Left ventricle myocardium superior (tissue), 1 donor: Measurements from ENCODE around the gene MYH16. TPM values are rescaled to one million over a fixed set of nuclear protein-coding genes. Genes with fewer than 3 reads are reported as not detected.
"Not testable (repeated sequence)": the region's sequence is repeated elsewhere in the genome, so short reads cannot be mapped to it uniquely, and the experiment has no call there.

Experiments used
- ATAC-seq: fragments of 200-7000 bp; cut with Tn5 transposase; one replicate; pipeline ENCODE4 v1.9.1; 2020; ENCODE audit warnings: mild to moderate bottlenecking, moderate library complexity
- DNase-seq: peaks from one replicate; pipeline ENCODE4 v3.0.0-alpha.2; 2020
- intact Hi-C: fragments of 100-400 bp; cut with micrococcal nuclease; formaldehyde crosslinking; loops from one replicate; pipeline ENCODE4 v1.11.0; 2022
- long read RNA-seq: library from polyadenylated mRNA; unstranded; transcript quantifications from one replicate; pipeline ENCODE4 v2.0.0, GENCODE V29; 2021
- total RNA-seq: library from RNA; stranded (reverse); fragmentation: NEBNext Ultra II Directional; extraction: Animal tissue kit (Norgen Biotek cat#: 25700); gene quantifications from one replicate; pipeline ENCODE4 v1.2.1, GENCODE V29; 2021
- donor health status: DM: no; HTN: yes; CAD: no; lungs with severe emphysema.

Gene MYH16
- total RNA-seq: not detected
- long read RNA-seq: 0 reads

GRCh38 chr7:99272476-99273045 lies at the start of gene MYH16:
TSS of gene MYH16 (plus strand) at chr7:99272839.
- ATAC-seq: no peak
- no peak for DNase-seq
- intact Hi-C loops: no loop called here

DNA sequence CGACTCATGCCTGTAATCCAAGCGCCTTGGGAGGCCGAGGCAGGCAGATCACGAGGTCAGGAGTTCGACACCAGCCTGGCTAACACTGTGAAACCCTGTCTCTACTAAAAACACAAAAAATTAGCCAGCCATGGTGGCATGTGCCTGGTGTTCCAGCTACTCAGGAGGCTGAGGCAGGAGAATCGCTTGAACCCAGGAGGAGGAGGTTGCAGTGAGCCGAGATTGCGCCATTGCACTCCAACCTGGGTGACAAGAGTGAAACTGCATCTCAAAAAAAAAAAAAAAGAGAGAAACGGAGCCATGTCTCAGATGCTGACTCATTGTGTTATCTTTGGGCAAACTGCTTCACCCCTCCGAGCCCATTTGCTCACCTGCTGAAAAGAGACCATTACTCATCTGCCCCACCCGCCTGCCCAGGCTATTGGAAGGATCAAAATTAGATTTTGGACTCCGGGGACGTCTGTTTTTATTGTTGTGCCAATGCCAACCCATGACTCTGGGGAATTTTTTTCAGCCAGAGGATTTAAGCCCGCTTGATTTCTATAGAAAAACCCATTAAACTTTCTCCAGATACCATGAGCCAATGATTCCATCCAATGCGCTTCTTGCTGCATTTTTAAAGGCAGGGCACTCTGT lies 48.3 kb upstream of the MYH16 start:
- ATAC-seq, DNase-seq, intact Hi-C loops: not testable (repeated sequence)

GRCh38 chr7:99224899-99225265 lies 47.8 kb upstream of the MYH16 start:
- intact Hi-C loops: no loop called here
- DNase-seq: no peak
- no peak for ATAC-seq

DNA sequence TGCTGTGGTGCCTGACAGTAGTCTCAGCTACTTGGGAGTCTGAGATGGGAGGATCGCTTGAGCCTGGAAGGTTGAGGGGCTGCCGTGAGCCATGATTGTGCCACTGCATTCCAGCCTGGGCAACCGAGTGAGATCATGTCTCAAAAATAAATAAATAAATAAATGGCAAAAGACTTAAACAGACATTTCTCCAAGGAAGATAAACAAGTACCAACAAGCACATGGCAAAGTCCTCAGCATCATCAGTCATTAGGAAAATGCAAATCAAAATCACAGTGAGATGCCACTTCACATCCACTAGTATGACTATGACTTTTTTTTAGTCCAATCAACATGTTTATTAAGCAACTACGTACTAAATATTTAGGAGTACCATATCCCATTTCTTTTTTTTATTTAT lies 43.4 kb upstream of the MYH16 start:
- DNase-seq: no peak
- ATAC-seq: no peak
- intact Hi-C loops: no loop called here

- ATAC-seq (no peak), DNase-seq (no peak)
- intact Hi-C loops: no loop called here
These were observed 40.4 kb upstream of the MYH16 start for GRCh38 chr7:99232082-99232770.

DNA sequence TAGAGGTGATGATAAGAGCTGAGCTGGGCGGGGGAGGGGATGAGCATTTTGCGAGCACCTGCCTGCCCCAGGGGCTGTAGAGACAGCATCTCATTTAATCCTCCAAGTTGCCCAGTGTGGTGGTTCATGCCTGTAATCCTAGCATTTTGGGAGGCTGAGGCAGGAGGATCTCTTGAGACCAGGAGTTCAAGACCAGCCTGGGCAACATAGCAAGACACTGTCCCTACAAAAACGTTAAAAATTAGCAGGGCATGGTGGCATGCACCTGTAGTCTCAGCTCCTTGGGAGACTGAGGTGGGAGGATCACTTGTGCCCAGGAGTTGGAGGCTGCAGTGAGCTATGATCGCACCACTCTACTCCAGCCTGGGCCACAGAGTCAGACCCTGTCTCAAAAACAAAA lies 39.7 kb upstream of the MYH16 start:
- ATAC-seq, DNase-seq, intact Hi-C loops: not testable (repeated sequence)

DNA sequence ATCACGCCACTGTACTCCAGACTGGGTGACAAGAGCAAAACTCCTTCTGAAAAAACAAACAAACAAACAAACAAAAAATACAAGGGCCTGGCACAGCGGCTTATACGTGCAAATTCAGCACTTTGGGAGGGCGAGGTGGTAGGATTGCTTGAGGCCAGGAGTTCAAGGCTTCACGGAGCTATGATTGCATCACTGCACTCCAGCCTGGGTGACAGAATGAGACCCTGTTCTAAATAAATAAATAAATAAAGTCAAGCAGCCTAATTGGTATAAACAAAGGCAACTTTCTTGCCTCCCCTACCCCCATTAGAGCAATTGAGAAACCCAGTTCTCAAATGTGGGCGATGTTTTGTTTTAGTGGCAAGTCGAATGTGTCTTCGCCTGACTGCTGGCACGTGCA lies 38.5 kb upstream of the MYH16 start:
- intact Hi-C loops: no loop called here
- no peak for DNase-seq
- no peak for ATAC-seq

DNA sequence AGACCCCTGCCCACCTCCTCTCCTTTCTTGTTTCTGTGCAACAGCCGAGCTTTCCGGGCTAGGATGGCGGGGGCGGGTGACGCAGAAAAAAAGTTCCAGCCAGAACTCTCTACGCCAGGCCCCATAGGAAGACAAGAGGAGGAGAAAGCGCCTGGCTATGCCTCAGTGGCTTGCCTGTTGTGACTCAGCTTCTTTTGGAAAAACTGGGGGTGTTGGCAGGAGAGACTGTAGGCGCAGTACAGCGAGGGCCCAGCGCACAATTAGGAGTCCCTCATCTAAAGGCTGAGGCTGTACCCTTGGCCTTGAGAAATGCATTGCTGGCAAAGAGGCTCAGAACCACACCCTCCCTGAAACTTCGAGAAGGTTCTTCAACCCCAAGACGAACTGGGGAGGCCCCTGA lies 36.7 kb upstream of the MYH16 start:
- intact Hi-C loops: no loop called here
- no peak for ATAC-seq
- no peak for DNase-seq

GRCh38 chr7:99237876-99238275 lies 34.8 kb upstream of the MYH16 start:
- ATAC-seq, intact Hi-C loops, DNase-seq: not testable (repeated sequence)

DNA sequence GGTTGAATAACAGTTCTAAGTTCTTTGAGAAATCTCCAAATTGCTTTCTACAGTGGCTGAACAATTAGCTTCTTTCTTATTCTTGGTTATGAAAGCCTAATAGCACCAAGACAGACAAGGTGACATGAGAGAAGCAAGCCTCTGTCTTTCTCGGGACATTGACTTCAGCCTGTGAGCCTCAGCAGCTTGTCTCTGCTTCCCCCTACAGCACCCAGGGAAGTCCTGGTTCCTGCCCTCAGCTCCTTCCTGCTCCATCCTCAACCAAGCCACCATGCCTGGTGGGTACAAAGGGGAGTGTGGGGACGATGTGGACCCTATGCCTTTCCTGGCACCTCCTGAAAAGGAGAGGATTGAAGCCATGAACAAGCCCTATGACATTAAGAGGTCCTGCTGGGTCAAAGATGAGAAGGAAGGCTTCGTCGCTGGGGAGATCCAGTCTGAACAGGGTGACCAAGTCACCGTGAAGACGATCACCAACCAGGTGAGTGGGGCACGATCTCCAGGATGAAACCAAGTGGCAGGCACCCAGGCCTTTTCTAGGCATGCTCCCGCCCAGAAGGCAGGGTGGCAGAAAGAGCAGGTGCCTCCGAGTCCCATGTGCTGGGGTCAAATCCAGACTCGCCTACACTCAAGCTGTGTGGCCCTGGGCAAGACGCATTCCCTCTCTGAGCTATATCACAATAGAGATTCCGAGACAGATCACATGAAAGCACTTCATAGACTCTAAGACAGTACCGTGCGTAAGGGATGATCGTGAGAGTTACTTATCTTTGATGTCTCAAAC lies 33.9 kb upstream of the MYH16 start:
- intact Hi-C loops: no loop called here
- ATAC-seq: no peak
- no peak for DNase-seq

- intact Hi-C loops: no loop called here
- DNase-seq (no peak), ATAC-seq (no peak)
These were observed 30.0 kb upstream of the MYH16 start for GRCh38 chr7:99242682-99243081.

DNA sequence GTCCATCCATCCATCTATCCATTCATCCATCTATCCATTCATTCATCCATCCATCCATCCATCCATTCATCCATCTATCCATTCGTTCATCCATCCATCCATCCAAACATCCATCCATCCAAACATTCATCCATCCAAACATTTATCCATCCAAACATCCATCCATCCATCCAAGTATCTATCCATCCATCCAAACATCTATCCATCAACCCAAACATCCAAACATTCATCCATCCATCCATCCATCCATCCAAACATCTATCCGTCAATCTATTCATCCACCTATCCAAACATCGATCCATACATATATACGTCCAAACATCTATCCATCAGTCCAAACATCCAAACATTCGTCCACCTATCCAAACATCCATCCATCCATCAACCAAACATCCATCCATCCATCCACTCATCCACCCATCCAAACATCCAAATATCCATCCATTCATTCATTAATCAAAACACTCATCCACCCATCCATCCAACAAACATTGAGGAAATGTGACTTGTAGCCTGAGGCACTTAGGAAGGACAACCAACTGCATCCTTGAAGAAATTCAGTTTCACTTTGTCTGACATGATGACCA lies 28.8 kb upstream of the MYH16 start:
- DNase-seq (no peak), ATAC-seq (no peak)
- intact Hi-C loops: no loop called here

GRCh38 chr7:99244939-99245338 lies 27.7 kb upstream of the MYH16 start:
- ATAC-seq: no peak
- DNase-seq: no peak
- intact Hi-C loops: no loop called here

- intact Hi-C loops: no loop called here
- ATAC-seq: no peak
- no peak for DNase-seq
These were observed 24.1 kb upstream of the MYH16 start for GRCh38 chr7:99248391-99249095.

DNA sequence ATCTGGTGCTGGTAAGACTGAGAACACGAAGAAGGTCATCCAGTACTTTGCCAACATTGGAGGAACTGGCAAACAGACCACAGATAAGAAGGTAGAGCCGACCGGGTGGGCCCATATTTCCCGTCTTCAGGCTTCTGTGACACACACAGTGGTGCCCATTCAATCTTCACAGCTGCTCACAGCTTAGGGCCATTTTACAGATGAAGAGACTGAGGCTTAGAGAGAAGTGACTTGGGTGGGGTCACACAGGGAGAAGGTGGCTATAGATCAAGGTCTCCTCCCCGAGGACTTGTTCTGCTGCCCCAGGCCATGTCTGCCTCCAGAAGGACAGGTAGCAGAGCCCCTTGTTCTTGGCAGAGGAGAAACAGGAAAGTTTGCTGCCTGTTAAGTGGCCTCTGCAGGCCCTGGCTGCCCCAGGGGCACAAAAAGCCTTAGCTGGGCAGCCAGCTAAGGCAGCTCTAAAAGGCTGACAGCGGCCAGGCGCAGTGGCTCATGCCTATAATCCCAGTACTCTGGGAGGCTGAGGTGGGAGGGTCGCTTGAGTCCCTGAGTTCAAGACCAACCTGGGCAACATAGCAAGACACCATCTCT lies 22.6 kb upstream of the MYH16 start:
- ATAC-seq (no peak), DNase-seq (no peak)
- intact Hi-C loops: no loop called here

DNA sequence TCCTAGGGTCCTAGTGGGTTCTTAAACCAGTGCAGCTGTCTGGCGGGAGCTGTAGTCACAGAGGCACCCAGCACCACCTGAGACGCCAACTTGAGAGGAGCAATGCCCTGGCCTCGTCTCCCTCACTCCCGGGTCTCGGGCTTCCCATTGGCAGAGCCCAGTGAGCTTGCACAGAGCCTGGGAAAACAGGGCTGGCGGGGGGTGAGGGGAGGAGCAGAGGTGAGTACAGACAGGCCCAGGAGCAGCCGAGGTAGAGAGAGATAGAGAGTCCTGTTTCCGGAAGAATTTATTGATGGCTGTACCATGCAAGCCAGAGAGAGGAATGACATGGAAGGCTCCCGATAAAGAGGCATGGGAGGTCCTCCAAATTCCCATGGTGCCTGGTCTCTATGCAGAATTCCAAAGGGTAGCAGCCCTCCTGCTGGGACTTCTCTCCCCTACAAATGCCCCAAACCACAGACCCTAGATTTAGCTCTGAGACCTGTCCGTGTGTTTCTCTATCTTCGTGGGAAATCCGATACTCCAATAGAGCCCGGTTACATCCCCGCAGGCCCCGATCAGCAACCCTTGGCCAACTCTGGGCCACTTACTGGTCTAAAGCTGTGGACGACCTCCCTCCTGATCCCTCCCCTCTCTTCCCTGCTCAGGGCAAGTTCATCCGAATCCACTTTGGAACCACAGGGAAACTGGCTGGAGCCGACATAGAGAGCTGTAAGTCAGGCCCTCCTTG lies 20.3 kb upstream of the MYH16 start:
- DNase-seq (no peak), ATAC-seq (no peak)
- intact Hi-C loops: no loop called here

DNA sequence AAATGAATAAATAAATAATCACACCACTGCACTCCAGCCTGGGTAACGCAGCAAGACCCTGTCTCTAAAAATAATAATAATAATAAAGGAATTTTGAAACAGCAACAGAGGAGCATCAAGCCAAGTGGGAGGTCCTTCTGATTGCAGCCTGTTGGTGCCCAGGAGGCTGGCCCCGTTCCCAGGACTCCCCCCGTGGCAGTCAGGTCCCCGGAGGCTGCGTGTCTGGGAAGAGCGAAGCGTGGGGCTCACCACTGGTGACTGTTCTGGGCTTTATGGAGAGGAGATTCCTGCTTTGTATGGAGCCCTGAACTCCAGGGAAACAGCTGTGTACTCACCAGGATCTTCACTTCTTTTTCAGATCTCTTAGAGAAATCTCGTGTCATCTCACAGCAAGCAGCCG lies 19.3 kb upstream of the MYH16 start:
- intact Hi-C loops: no loop called here
- DNase-seq (peak; percentile 45), ATAC-seq (peak; percentile 20)

DNA sequence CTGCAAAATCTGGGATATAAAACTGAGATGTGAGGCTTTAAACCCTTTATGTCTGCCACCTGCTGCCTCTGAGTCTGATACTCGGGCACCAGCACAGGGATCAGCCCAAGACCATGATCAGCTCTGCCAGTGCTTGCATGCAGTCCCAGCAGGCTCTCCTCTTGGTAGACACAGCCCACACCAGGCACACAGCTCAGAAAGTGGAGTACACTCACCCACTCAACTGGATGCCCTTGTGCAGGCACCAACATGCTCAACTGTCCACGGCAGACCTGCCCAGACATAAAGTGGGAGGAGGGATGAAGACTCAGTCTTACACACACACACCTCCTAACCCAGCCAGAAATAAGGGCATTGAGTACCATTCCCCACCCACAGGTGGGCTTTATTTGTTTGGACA lies 18.2 kb upstream of the MYH16 start:
- ATAC-seq (no peak), DNase-seq (no peak)
- intact Hi-C loops: no loop called here
